ENCODE results near the gene SLK. TPM values are rescaled to one million over a fixed set of nuclear protein-coding genes. Genes with fewer than 3 reads are reported as not detected.
A peak's percentile ranks its signal among the peaks of the same experiment; 100 is the strongest.

The SLK gene
- total and polyA plus RNA-seq, 2 donors (not counting 3 experiments of a cell fraction or from before 2014, with no cell fraction given): 4.5 to 36.0 TPM

- Histone ChIP-seq H3K9me3 (replicated peaks; ENCODE audit: control insufficient read depth, insufficient read depth, low read length) (no peaks in the 10 kb centered on the region), H3K79me2 (ENCODE audit: control insufficient read depth, insufficient read depth, low read length) (no peaks in the 10 kb centered on the region), H3K4me2 (ENCODE audit: insufficient read depth, low read length) (no peak overlapping the region), H3K27me3 (ENCODE audit: control insufficient read depth in 2 of 2, insufficient read depth in 2 of 2, low read length in 2 of 2) (no peaks in the 10 kb centered on the region), H3K4me1 (ENCODE audit: control insufficient read depth, extremely low read depth, insufficient read depth, low read length) (peaks cover 24% of the 10 kb centered on the region), H3K9ac (replicated peaks; ENCODE audit: extremely low read depth, insufficient read depth, low read length) (no peak overlapping the region), H2AFZ (ENCODE audit: low read depth, low read length) (no peak overlapping the region), H3K9me1 (replicated peaks; ENCODE audit: control insufficient read depth, extremely low read depth, insufficient read depth, low read length) (no peaks in the 10 kb centered on the region), H4K20me1 (replicated peaks; ENCODE audit: control insufficient read depth, extremely low read depth, insufficient read depth, low read length) (no peaks in the 10 kb centered on the region), H3K36me3 (ENCODE audit: control insufficient read depth in 2 of 2, extremely low read depth in 1 of 2, insufficient read depth in 2 of 2, low read length in 2 of 2) (no peaks in the 10 kb centered on the region), H3K27ac (ENCODE audit: insufficient read depth, low read depth, low read length) (no peak overlapping the region), H3K4me3 (replicated peaks in 1 of 3; ENCODE audit: insufficient read depth in 1 of 3, low read depth in 1 of 3, low read length in 3 of 3) (no peak overlapping the region)
- DNase-seq (ENCODE audit: low read depth, low spot score): no peak
- TF ChIP-seq FOS (IDR thresholded peaks at IDR 0.05; ENCODE audit: borderline replicate concordance, insufficient read depth, low read length): no peak
- TF ChIP-seq POLR2A (IDR thresholded peaks at IDR 0.05; ENCODE audit: low read depth, low read length): no peak
- no peak for TF ChIP-seq GATA2 (IDR thresholded peaks at IDR 0.05; ENCODE audit: insufficient read depth, insufficient read length, low read depth, low read length)
- TF ChIP-seq EZH2 (IDR thresholded peaks at IDR 0.05; ENCODE audit: borderline replicate concordance, low read depth, low read length, severe bottlenecking): no peak
- FAIRE-seq: no peak
- POLR2A ChIA-PET: no interaction called here
- CTCF ChIA-PET: interaction anchor here (1.0 to 5.5 kb wide), 9 partner anchors 8 to 228 kb away, joined by 3 to 87 read pairs (median 7); partner anchors contain the start of gene SFR1
- BruUV-seq (replicated peaks): no TSS peak
- intact Hi-C loops (cut with micrococcal nuclease): loop anchor here (10.0 kb wide), 1 partner anchor 288 kb away; the partner anchor contains the start of gene ITPRIP
- dilution Hi-C loops (cut with MboI; ENCODE audit: extremely low pct_ligation_motif_present, low sequenced_read_pairs): no loop called here
Observed at GRCh38 chr10:104046651-104047050, 79.7 kb downstream of the SLK start.

- H3K27ac ChIP-seq (ENCODE audit: insufficient read depth, low read depth, low read length): peak overlapping the region; percentile 74
- no peaks in the 10 kb centered on the region for H3K9me1 ChIP-seq (replicated peaks; ENCODE audit: control insufficient read depth, extremely low read depth, insufficient read depth, low read length)
- H3K4me1 ChIP-seq (ENCODE audit: control insufficient read depth, extremely low read depth, insufficient read depth, low read length): peaks cover 38% of the 10 kb centered on the region
- dilution Hi-C loops (cut with MboI; ENCODE audit: extremely low pct_ligation_motif_present, low sequenced_read_pairs): no loop called here
- ChIA-PET CTCF (interaction anchor here (0.7 to 5.5 kb wide), 9 partner anchors 27 to 336 kb away, joined by 3 to 87 read pairs (median 5); partner anchors contain the start of gene SFR1), POLR2A (interaction anchor here (0.6 kb wide), 1 partner anchor 125 kb away, joined by 4 read pairs; no protein-coding TSS in a partner anchor)
- no peaks in the 10 kb centered on the region for H3K36me3 ChIP-seq (ENCODE audit: control insufficient read depth in 2 of 2, extremely low read depth in 1 of 2, insufficient read depth in 2 of 2, low read length in 2 of 2)
- no peaks in the 10 kb centered on the region for H4K20me1 ChIP-seq (replicated peaks; ENCODE audit: control insufficient read depth, extremely low read depth, insufficient read depth, low read length)
- H2AFZ ChIP-seq (ENCODE audit: low read depth, low read length): no peak overlapping the region
- H3K27me3 ChIP-seq (ENCODE audit: control insufficient read depth in 2 of 2, insufficient read depth in 2 of 2, low read length in 2 of 2): no peaks in the 10 kb centered on the region
- TF ChIP-seq MAX (IDR thresholded peaks at IDR 0.05; ENCODE audit: insufficient read depth, insufficient read length): no peak
- TF ChIP-seq CTCF (IDR thresholded peaks at IDR 0.05; ENCODE audit: extremely low read depth in 1 of 2, insufficient read depth in 1 of 2, low read depth in 1 of 2, low read length in 2 of 2): no peak
- peak; percentile 83 for TF ChIP-seq GATA2 (IDR thresholded peaks at IDR 0.05; ENCODE audit: insufficient read depth, insufficient read length, low read depth, low read length)
- no peak for TF ChIP-seq EZH2 (IDR thresholded peaks at IDR 0.05; ENCODE audit: borderline replicate concordance, low read depth, low read length, severe bottlenecking)
- TF ChIP-seq FOS (IDR thresholded peaks at IDR 0.05; ENCODE audit: borderline replicate concordance, insufficient read depth, low read length): peak; percentile 97
- TF ChIP-seq JUN (IDR thresholded peaks at IDR 0.05; ENCODE audit: borderline replicate concordance, insufficient read depth, insufficient read length, low read depth): peak; percentile 55
- TF ChIP-seq POLR2AphosphoS5 (IDR thresholded peaks at IDR 0.05; ENCODE audit: insufficient read depth, low read depth, low read length): peak; percentile 59
- no peaks in the 10 kb centered on the region for H3K9me3 ChIP-seq (replicated peaks; ENCODE audit: control insufficient read depth, insufficient read depth, low read length)
- H3K4me2 ChIP-seq (ENCODE audit: insufficient read depth, low read length): peak overlapping the region; percentile 60
- DNase-seq (ENCODE audit: low read depth, low spot score): peak; percentile 76
- H3K79me2 ChIP-seq (ENCODE audit: control insufficient read depth, insufficient read depth, low read length): no peaks in the 10 kb centered on the region
- H3K4me3 ChIP-seq (replicated peaks in 1 of 3; ENCODE audit: insufficient read depth in 1 of 3, low read depth in 1 of 3, low read length in 3 of 3): no peak overlapping the region
- TSS peak; percentile 33 for BruUV-seq (replicated peaks)
- intact Hi-C loops (cut with micrococcal nuclease): loop anchor here (1.0 to 10.0 kb wide), 3 partner anchors 28 to 285 kb away; partner anchors contain the start of gene ITPRIP
- no peak overlapping the region for H3K9ac ChIP-seq (replicated peaks; ENCODE audit: extremely low read depth, insufficient read depth, low read length)
- peak; percentile 89 for FAIRE-seq
Observed at GRCh38 chr10:104049504-104050250, 82.7 kb downstream of the SLK start.

Data from endothelial cell of umbilical vein (primary cell).